Measurements from ENCODE around the gene UBXN7. TPM values are rescaled to one million over a fixed set of nuclear protein-coding genes. Genes with fewer than 3 reads are reported as not detected.
"Not testable (repeated sequence)": the region's sequence is repeated elsewhere in the genome, so short reads cannot be mapped to it uniquely, and the experiment has no call there.

UBXN7 gene, protein sequence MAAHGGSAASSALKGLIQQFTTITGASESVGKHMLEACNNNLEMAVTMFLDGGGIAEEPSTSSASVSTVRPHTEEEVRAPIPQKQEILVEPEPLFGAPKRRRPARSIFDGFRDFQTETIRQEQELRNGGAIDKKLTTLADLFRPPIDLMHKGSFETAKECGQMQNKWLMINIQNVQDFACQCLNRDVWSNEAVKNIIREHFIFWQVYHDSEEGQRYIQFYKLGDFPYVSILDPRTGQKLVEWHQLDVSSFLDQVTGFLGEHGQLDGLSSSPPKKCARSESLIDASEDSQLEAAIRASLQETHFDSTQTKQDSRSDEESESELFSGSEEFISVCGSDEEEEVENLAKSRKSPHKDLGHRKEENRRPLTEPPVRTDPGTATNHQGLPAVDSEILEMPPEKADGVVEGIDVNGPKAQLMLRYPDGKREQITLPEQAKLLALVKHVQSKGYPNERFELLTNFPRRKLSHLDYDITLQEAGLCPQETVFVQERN
- polyA plus RNA-seq (2013) = 24.3 TPM

DNA sequence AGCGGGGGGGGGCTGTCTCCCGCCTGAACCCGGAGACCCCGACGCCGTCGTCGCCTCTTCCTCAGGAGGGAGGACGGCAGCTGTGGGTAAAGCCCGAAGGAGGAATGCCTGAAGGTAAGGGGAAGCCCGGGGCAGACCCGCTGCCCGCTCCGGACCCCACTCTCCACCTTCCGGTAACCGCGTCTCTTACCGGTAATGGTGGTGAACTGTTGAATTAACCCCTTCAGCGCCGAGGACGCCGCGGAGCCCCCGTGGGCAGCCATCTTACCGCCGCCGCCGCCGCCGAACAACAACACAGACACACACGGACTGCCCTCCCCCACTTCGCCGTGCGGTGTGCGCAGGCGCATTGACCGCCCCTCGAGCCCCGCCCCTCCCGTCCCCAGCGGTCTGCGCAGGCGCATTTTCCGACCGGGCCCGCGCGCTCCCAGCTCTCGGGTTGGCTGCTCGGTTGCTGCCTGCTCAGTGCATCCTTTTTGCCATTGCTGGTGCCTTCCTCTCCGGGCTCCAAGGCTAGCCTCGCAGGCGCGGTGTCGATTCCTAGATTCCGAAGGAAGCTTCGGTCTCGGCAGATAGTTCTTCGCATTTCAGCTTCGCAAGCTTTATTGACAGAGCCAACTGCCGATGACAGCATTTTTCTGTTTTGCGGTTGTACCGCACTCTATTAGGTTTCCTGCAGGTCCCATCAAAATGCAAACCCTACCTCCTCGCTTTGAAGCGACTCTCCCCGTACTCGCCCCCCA, at the start of gene UBXN7:
Gene UBXN7 (minus strand): TSS at position 291 of the 743 bp plus-strand sequence. CDS start 28 bp downstream, at position 263.
- CTCF ChIA-PET = interaction anchor here (0.5 to 1.5 kb wide), 5 partner anchors 9 to 1246 kb away, joined by 3 to 4 read pairs (median 3); no protein-coding TSS in a partner anchor
- Histone ChIP-seq H3K36me3 (ENCODE audit: control insufficient read depth in 4 of 4, insufficient read depth in 4 of 4, low read length in 3 of 4) (peaks cover 2 to 10% (median 3%) of the 10 kb centered on the region in 4 experiments), H3K27ac (ENCODE audit: insufficient read depth in 1 of 2, low read depth in 1 of 2, low read length in 2 of 2, poor library complexity in 1 of 2, severe bottlenecking in 2 of 2) (peak within 1 kb of the TSS; percentile 88 to 95), H3K4me3 (ENCODE audit: control insufficient read depth in 1 of 7, extremely low read depth in 1 of 7, insufficient read depth in 4 of 7, low read depth in 2 of 7, low read length in 6 of 7) (peak within 1 kb of the TSS; percentile 83 to 98 (median 94)), H3K4me1 (ENCODE audit: control extremely low read depth in 1 of 4, control insufficient read depth in 4 of 4, insufficient read depth in 4 of 4, low read length in 3 of 4) (peaks cover 4 to 20% (median 11%) of the 10 kb centered on the region in 4 experiments), H3K27me3 (replicated peaks in 2 of 5; ENCODE audit: control insufficient read depth in 4 of 5, insufficient read depth in 5 of 5, low read length in 4 of 5) (no peaks in the 10 kb centered on the region), H3K9me3 (ENCODE audit: control extremely low read depth in 1 of 5, control insufficient read depth in 4 of 5, insufficient read depth in 2 of 5, low read depth in 1 of 5, low read length in 4 of 5) (no peaks in the 10 kb centered on the region)
- POLR2A ChIA-PET = interaction anchor here (0.6 to 0.7 kb wide), 3 partner anchors 15 to 210 kb away, joined by 3 to 4 read pairs (median 3); no protein-coding TSS in a partner anchor
- DNase-seq = peak; percentile 91 to 95 (median 94)
- WGBS (ENCODE audit: insufficient coverage) = under 1% methylated on average over 51 of the region's 67 CpGs

- Histone ChIP-seq H3K36me3 (ENCODE audit: control insufficient read depth in 4 of 4, insufficient read depth in 4 of 4, low read length in 3 of 4) (peaks cover 14 to 70% (median 35%) of the 10 kb centered on the region in 4 experiments), H3K27ac (ENCODE audit: insufficient read depth in 1 of 2, low read depth in 1 of 2, low read length in 2 of 2, poor library complexity in 1 of 2, severe bottlenecking in 2 of 2) (no peak overlapping the region), H3K9me3 (ENCODE audit: control extremely low read depth in 1 of 5, control insufficient read depth in 4 of 5, insufficient read depth in 2 of 5, low read depth in 1 of 5, low read length in 4 of 5) (no peaks in the 10 kb centered on the region), H3K4me1 (ENCODE audit: control extremely low read depth in 1 of 4, control insufficient read depth in 4 of 4, insufficient read depth in 4 of 4, low read length in 3 of 4) (no peaks in the 10 kb centered on the region), H3K4me3 (ENCODE audit: control insufficient read depth in 1 of 7, extremely low read depth in 1 of 7, insufficient read depth in 4 of 7, low read depth in 2 of 7, low read length in 6 of 7) (no peak overlapping the region), H3K27me3 (replicated peaks in 2 of 5; ENCODE audit: control insufficient read depth in 4 of 5, insufficient read depth in 5 of 5, low read length in 4 of 5) (no peaks in the 10 kb centered on the region)
- no peak for DNase-seq
- CTCF ChIA-PET = interaction anchor here (1.1 to 2.2 kb wide), 2 partner anchors 9 to 14 kb away, joined by 3 to 9 read pairs; no protein-coding TSS in a partner anchor
- WGBS (ENCODE audit: insufficient coverage) = 100% methylated on average over 1 of the region's 4 CpGs
- POLR2A ChIA-PET = interaction anchor here (1.5 kb wide), 1 partner anchor 20 kb away, joined by 3 read pairs; no protein-coding TSS in a partner anchor
These were observed 45.5 kb upstream of the UBXN7 start for GRCh38 chr3:196477678-196478077.

GRCh38 chr3:196472286-196472685, 40.1 kb upstream of the UBXN7 start:
- H3K27me3 ChIP-seq (replicated peaks in 2 of 5; ENCODE audit: control insufficient read depth in 4 of 5, insufficient read depth in 5 of 5, low read length in 4 of 5) = no peaks in the 10 kb centered on the region
- no peaks in the 10 kb centered on the region for H3K4me1 ChIP-seq (ENCODE audit: control extremely low read depth in 1 of 4, control insufficient read depth in 4 of 4, insufficient read depth in 4 of 4, low read length in 3 of 4)
- no peak for DNase-seq
- ChIA-PET POLR2A (no interaction called here), CTCF (no interaction called here)
- no peaks in the 10 kb centered on the region for H3K9me3 ChIP-seq (ENCODE audit: control extremely low read depth in 1 of 5, control insufficient read depth in 4 of 5, insufficient read depth in 2 of 5, low read depth in 1 of 5, low read length in 4 of 5)
- no peak overlapping the region for H3K27ac ChIP-seq (ENCODE audit: insufficient read depth in 1 of 2, low read depth in 1 of 2, low read length in 2 of 2, poor library complexity in 1 of 2, severe bottlenecking in 2 of 2)
- peaks cover 19 to 63% (median 39%) of the 10 kb centered on the region in 4 experiments for H3K36me3 ChIP-seq (ENCODE audit: control insufficient read depth in 4 of 4, insufficient read depth in 4 of 4, low read length in 3 of 4)
- H3K4me3 ChIP-seq (ENCODE audit: control insufficient read depth in 1 of 7, extremely low read depth in 1 of 7, insufficient read depth in 4 of 7, low read depth in 2 of 7, low read length in 6 of 7) = no peak overlapping the region
- 96% methylated on average over 7 of the region's 8 CpGs for WGBS (ENCODE audit: insufficient coverage)

DNA sequence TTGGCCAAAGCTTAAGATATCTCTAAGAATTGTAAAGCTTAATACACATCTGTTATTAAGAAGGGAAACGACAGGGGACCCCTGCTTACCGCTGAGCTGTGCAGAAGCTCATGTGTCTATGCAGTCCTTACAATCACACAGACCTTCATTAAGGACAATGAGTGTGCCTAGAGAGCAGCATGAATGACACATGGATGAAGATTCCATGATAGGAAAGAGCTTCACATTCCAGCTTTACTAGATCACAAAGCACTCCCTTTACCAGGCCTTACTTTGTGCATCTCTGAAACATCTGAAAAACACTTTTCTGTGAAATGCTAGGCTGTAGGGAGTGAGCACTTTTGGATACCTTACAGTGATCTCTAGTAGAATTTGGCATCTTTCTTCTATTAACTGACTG, 39.3 kb upstream of the UBXN7 start:
- Histone ChIP-seq H3K4me1 (ENCODE audit: control extremely low read depth in 1 of 4, control insufficient read depth in 4 of 4, insufficient read depth in 4 of 4, low read length in 3 of 4) (no peaks in the 10 kb centered on the region), H3K9me3 (ENCODE audit: control extremely low read depth in 1 of 5, control insufficient read depth in 4 of 5, insufficient read depth in 2 of 5, low read depth in 1 of 5, low read length in 4 of 5) (no peaks in the 10 kb centered on the region), H3K36me3 (ENCODE audit: control insufficient read depth in 4 of 4, insufficient read depth in 4 of 4, low read length in 3 of 4) (peaks cover 17 to 57% (median 37%) of the 10 kb centered on the region in 4 experiments), H3K27me3 (replicated peaks in 2 of 5; ENCODE audit: control insufficient read depth in 4 of 5, insufficient read depth in 5 of 5, low read length in 4 of 5) (no peaks in the 10 kb centered on the region), H3K4me3 (ENCODE audit: control insufficient read depth in 1 of 7, extremely low read depth in 1 of 7, insufficient read depth in 4 of 7, low read depth in 2 of 7, low read length in 6 of 7) (no peak overlapping the region), H3K27ac (ENCODE audit: insufficient read depth in 1 of 2, low read depth in 1 of 2, low read length in 2 of 2, poor library complexity in 1 of 2, severe bottlenecking in 2 of 2) (no peak overlapping the region)
- DNase-seq = no peak
- ChIA-PET CTCF (interaction anchor here (0.6 to 1.0 kb wide), 3 partner anchors 18 to 39 kb away, joined by 3 to 4 read pairs (median 3); partner anchors contain the start of gene UBXN7), POLR2A (no interaction called here)
- WGBS (ENCODE audit: insufficient coverage) = no CpG with 5 or more reads among the region's 2 CpGs

DNA sequence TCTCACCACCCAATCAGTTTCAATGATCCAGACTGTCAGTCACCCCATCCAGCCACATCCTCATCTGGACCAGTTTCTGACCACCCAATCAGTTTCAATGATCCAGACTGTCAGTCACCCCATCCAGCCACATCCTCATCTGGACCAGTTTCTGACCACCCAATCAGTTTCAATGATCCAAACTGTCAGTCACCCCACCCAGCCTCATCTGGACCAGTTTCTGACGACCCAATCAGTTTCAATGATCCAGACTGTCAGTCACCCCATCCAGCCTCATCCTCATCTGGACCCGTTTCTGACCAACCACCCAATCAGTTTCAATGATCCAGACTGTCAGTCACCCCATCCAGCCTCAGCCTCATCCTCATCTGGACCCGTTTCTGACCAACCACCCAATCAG, 38.0 kb upstream of the UBXN7 start:
- not testable (repeated sequence) for H3K4me1 ChIP-seq (ENCODE audit: control extremely low read depth in 1 of 4, control insufficient read depth in 4 of 4, insufficient read depth in 4 of 4, low read length in 3 of 4); H3K27ac ChIP-seq (ENCODE audit: insufficient read depth in 1 of 2, low read depth in 1 of 2, low read length in 2 of 2, poor library complexity in 1 of 2, severe bottlenecking in 2 of 2); H3K4me3 ChIP-seq (ENCODE audit: control insufficient read depth in 1 of 7, extremely low read depth in 1 of 7, insufficient read depth in 4 of 7, low read depth in 2 of 7, low read length in 6 of 7); H3K9me3 ChIP-seq (ENCODE audit: control extremely low read depth in 1 of 5, control insufficient read depth in 4 of 5, insufficient read depth in 2 of 5, low read depth in 1 of 5, low read length in 4 of 5); H3K27me3 ChIP-seq (replicated peaks in 2 of 5; ENCODE audit: control insufficient read depth in 4 of 5, insufficient read depth in 5 of 5, low read length in 4 of 5); DNase-seq
- H3K36me3 ChIP-seq (ENCODE audit: control insufficient read depth in 4 of 4, insufficient read depth in 4 of 4, low read length in 3 of 4) = peaks cover 17 to 55% (median 36%) of the 10 kb centered on the region in 4 experiments
- CTCF ChIA-PET = interaction anchor here (1.5 kb wide), 1 partner anchor 11 kb away, joined by 3 read pairs; no protein-coding TSS in a partner anchor
- 95% methylated on average over 2 of the region's 3 CpGs for WGBS (ENCODE audit: insufficient coverage)
- POLR2A ChIA-PET = interaction anchor here (0.6 kb wide), 1 partner anchor 13 kb away, joined by 4 read pairs; no protein-coding TSS in a partner anchor

DNA sequence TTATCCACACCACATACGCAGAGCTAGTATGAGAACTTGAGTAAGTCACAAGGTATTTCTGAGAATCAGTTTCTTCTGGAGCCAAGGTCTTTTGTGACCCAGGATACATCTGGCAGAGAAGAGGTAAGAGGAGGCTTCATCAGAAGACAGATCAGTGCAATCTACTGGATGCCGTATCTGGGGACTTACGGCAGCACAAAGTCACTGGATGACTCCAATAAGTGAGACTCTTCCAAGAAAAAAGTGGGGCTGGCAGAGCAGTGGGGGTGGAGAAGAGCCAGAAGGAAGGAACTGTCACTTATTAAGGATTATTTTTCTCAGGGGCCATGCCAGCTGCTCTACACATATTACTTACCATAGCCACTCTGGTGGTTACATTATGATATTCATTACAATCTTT, 31.6 kb upstream of the UBXN7 start:
- POLR2A ChIA-PET = no interaction called here

More for the DNA sequence above, 31.6 kb upstream of the UBXN7 start:
- WGBS (ENCODE audit: insufficient coverage) = 100% methylated on average over 2 of the region's 3 CpGs
- Histone ChIP-seq H3K9me3 (ENCODE audit: control extremely low read depth in 1 of 5, control insufficient read depth in 4 of 5, insufficient read depth in 2 of 5, low read depth in 1 of 5, low read length in 4 of 5) (no peaks in the 10 kb centered on the region), H3K4me1 (ENCODE audit: control extremely low read depth in 1 of 4, control insufficient read depth in 4 of 4, insufficient read depth in 4 of 4, low read length in 3 of 4) (no peaks in the 10 kb centered on the region), H3K36me3 (ENCODE audit: control insufficient read depth in 4 of 4, insufficient read depth in 4 of 4, low read length in 3 of 4) (peaks cover 0 to 9% (median 6%) of the 10 kb centered on the region in 4 experiments), H3K27me3 (replicated peaks in 2 of 5; ENCODE audit: control insufficient read depth in 4 of 5, insufficient read depth in 5 of 5, low read length in 4 of 5) (no peaks in the 10 kb centered on the region), H3K27ac (ENCODE audit: insufficient read depth in 1 of 2, low read depth in 1 of 2, low read length in 2 of 2, poor library complexity in 1 of 2, severe bottlenecking in 2 of 2) (no peak overlapping the region), H3K4me3 (ENCODE audit: control insufficient read depth in 1 of 7, extremely low read depth in 1 of 7, insufficient read depth in 4 of 7, low read depth in 2 of 7, low read length in 6 of 7) (no peak overlapping the region)
- DNase-seq = no peak
- CTCF ChIA-PET = interaction anchor here (1.4 kb wide), 1 partner anchor 14 kb away, joined by 3 read pairs; no protein-coding TSS in a partner anchor
